CD14-positive monocyte (primary cell): Measurements from ENCODE around the gene ZDHHC14. TPM values are rescaled to one million over a fixed set of nuclear protein-coding genes. Genes with fewer than 3 reads are reported as not detected.

Source experiments
- DNase-seq, 3 donors: peaks; one replicate each; pipeline ENCODE4 v3.0.0-alpha.2; 2011 to 2022
- H2AFZ ChIP-seq: 2 replicates; pipeline ENCODE4 v1.6.0; 2012; ENCODE audit warnings: mild to moderate bottlenecking, low read depth, low read length, inconsistent platforms; ENCODE audit not compliant: insufficient read depth, poor library complexity, severe bottlenecking
- H3K27ac ChIP-seq, 2 donors: 1 replicate in 1 of 2; 2 replicates in 1 of 2; pipeline ENCODE4 v1.5.1; 2012 to 2013; ENCODE audit warnings: low read length in 2 of 2, control low read depth in 1 of 2, inconsistent platforms in 1 of 2, low read depth in 1 of 2, mild to moderate bottlenecking in 1 of 2
- H3K27me3 ChIP-seq, 2 donors: one replicate each; pipeline versions ENCODE4 v1.6.0 to v1.6.1; 2011 to 2013; ENCODE audit warnings: low read length in 2 of 2; ENCODE audit not compliant: control insufficient read depth in 2 of 2, insufficient read depth in 2 of 2
- H3K36me3 ChIP-seq, 2 donors: replicated peaks in 1 of 2; 1 replicate in 1 of 2; 2 replicates in 1 of 2; pipeline versions ENCODE4 v1.5.1 to v1.6.1; 2012 to 2013; ENCODE audit warnings: low read length in 2 of 2, control low read depth in 1 of 2, inconsistent platforms in 1 of 2, mild to moderate bottlenecking in 1 of 2; ENCODE audit not compliant: insufficient read depth in 2 of 2, control insufficient read depth in 1 of 2
- H3K4me1 ChIP-seq, 2 donors: 1 replicate in 1 of 2; 2 replicates in 1 of 2; pipeline versions ENCODE4 v1.5.1 to v1.6.1; 2012 to 2013; ENCODE audit warnings: low read length in 2 of 2, control low read depth in 1 of 2, inconsistent platforms in 1 of 2, mild to moderate bottlenecking in 1 of 2, moderate library complexity in 1 of 2; ENCODE audit not compliant: insufficient read depth in 2 of 2, control insufficient read depth in 1 of 2
- H3K4me2 ChIP-seq: replicated peaks from 2 replicates; pipeline ENCODE3; 2012; ENCODE audit warnings: low read length, moderate library complexity, mild to moderate bottlenecking; ENCODE audit not compliant: poor library complexity, severe bottlenecking; ENCODE audit errors: extremely low read depth
- H3K4me3 ChIP-seq, 3 experiments: fragments of 200-600 bp in 1 of 3; sonication (generic) in 1 of 3; replicated peaks in 1 of 3; 1 replicate in 2 of 3; 2 replicates in 1 of 3; pipeline ENCODE4 v1.5.1; 2011 to 2013; ENCODE audit warnings: low read length in 3 of 3, mild to moderate bottlenecking in 3 of 3, control low read depth in 2 of 3, low read depth in 2 of 3, inconsistent platforms in 1 of 3, moderate library complexity in 1 of 3
- H3K79me2 ChIP-seq: 2 replicates; pipeline ENCODE4 v1.6.0; 2012; ENCODE audit warnings: mild to moderate bottlenecking, control low read depth, inconsistent platforms, low read length, moderate library complexity; ENCODE audit not compliant: insufficient read depth
- H3K9ac ChIP-seq: 2 replicates; pipeline ENCODE4 v1.6.0; 2017; ENCODE audit warnings: low read length, mild to moderate bottlenecking; ENCODE audit not compliant: insufficient read depth, poor library complexity, severe bottlenecking
- H3K9me3 ChIP-seq, 2 donors: replicated peaks in 1 of 2; 1 replicate in 1 of 2; 2 replicates in 1 of 2; pipeline versions ENCODE4 v1.5.1 to v1.6.1; 2012 to 2013; ENCODE audit warnings: low read length in 2 of 2, control low read depth in 1 of 2; ENCODE audit not compliant: control insufficient read depth in 1 of 2, insufficient read depth in 1 of 2
- H4K20me1 ChIP-seq: 2 replicates; pipeline ENCODE4 v1.6.0; 2012; ENCODE audit warnings: mild to moderate bottlenecking, low read length, control low read depth, moderate library complexity; ENCODE audit not compliant: insufficient read depth
- H3K27ac Mint-ChIP-seq, 7 donors: one replicate each; pipeline ENCODE4 v1.8.0; 2020; ENCODE audit warnings: mild to moderate bottlenecking in 7 of 7, mixed read lengths in 7 of 7, moderate library complexity in 6 of 7, inconsistent platforms in 2 of 7
- H3K27me3 Mint-ChIP-seq, 3 donors: one replicate each; pipeline ENCODE4 v1.8.0; 2021 to 2022; ENCODE audit warnings: low read depth in 3 of 3, mild to moderate bottlenecking in 3 of 3, mixed read lengths in 3 of 3, moderate library complexity in 3 of 3, inconsistent platforms in 1 of 3
- H3K36me3 Mint-ChIP-seq, 2 donors: one replicate each; pipeline ENCODE4 v1.8.0; 2020; ENCODE audit warnings: mixed read lengths in 2 of 2, inconsistent platforms in 1 of 2, mild to moderate bottlenecking in 1 of 2
- H3K4me1 Mint-ChIP-seq: one replicate; pipeline ENCODE4 v1.8.0; 2020; ENCODE audit warnings: mild to moderate bottlenecking, mixed read lengths
- H3K4me3 Mint-ChIP-seq, 2 donors: one replicate each; pipeline ENCODE4 v1.8.0; 2020; ENCODE audit warnings: mild to moderate bottlenecking in 2 of 2, mixed read lengths in 2 of 2, moderate library complexity in 1 of 2
- H3K9me3 Mint-ChIP-seq, 7 donors: one replicate each; pipeline ENCODE4 v1.8.0; 2020 to 2022; ENCODE audit warnings: mixed read lengths in 7 of 7, mild to moderate bottlenecking in 6 of 7, moderate library complexity in 6 of 7, inconsistent platforms in 2 of 7
- WGBS: methylation state at CpG from one replicate; pipeline ENCODE4 v1.1.5; 2013; ENCODE audit warnings: missing lambda C conversion rate; ENCODE audit not compliant: insufficient coverage; 5-methylcytosine and 5-hydroxymethylcytosine counted together
- intact Hi-C, 2 donors: fragments of 100-400 bp; cut with micrococcal nuclease; formaldehyde crosslinking; loops; one replicate each; pipeline versions ENCODE4 v1.15.0 to v1.15.1; 2023
- polyA plus RNA-seq, 3 donors: library from polyadenylated mRNA; depleted of rRNA in 1 of 3; unstranded in 2 of 3; stranded (reverse) in 1 of 3; fragments of 300-500 nt in 2 of 3; fragments of >200 nt in 1 of 3; fragmentation: Illumina TruSeq in 2 of 3; gene quantifications; 1 replicate in 2 of 3; 2 replicates in 1 of 3; pipeline ENCODE4 v1.2.3, GENCODE V29; 2012 to 2021
- TF ChIP-seq, protein P1 (sequence below): fragments of 200-600 bp; IDR thresholded peaks from one replicate; pipeline ENCODE4 v1.8.0; 2022; ENCODE audit warnings: antibody characterized with exemption, mild to moderate bottlenecking

ZDHHC14 gene
- polyA plus RNA-seq, 3 donors, result 0.30 to 1.7 (median 0.93) TPM

DNA sequence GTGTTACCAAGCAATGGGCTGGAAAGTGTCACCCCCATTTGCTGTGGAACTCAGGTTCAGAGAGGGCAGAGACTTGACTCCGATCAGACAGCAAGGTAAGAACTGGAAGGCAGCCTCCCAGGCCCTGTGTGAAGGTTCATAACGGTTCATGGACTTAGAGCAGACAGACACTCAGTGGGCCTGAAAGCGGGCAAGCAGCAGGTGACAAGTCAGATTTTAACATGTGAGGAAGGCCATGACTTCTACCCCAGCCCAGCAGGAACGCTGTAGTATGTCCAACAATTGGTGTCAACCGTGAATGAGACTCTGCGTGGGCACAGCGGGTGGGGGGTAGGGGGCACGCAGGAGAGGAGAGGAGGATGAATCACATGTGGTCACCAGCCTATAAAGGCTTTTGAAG lies 224.5 kb downstream of the ZDHHC14 start:
- Histone ChIP-seq H3K4me1 (peaks cover 0 to 10% of the 10 kb centered on the region in 2 donors), H3K4me3 (no peak overlapping the region), H3K9ac (no peak overlapping the region), H2AFZ (no peak overlapping the region), H3K27ac (no peak overlapping the region), H3K4me2 (no peak overlapping the region), H3K9me3 (no peaks in the 10 kb centered on the region), H3K36me3 (no peaks in the 10 kb centered on the region), H4K20me1 (no peaks in the 10 kb centered on the region), H3K79me2 (no peaks in the 10 kb centered on the region), H3K27me3 (no peaks in the 10 kb centered on the region)
- peaks cover 0 to 3% (median 0%) of the 10 kb centered on the region in 3 donors for H3K27me3 Mint-ChIP-seq
- intact Hi-C loops, result no loop called here
- no peak overlapping the region for H3K4me3 Mint-ChIP-seq
- TF ChIP-seq, protein P1, sequence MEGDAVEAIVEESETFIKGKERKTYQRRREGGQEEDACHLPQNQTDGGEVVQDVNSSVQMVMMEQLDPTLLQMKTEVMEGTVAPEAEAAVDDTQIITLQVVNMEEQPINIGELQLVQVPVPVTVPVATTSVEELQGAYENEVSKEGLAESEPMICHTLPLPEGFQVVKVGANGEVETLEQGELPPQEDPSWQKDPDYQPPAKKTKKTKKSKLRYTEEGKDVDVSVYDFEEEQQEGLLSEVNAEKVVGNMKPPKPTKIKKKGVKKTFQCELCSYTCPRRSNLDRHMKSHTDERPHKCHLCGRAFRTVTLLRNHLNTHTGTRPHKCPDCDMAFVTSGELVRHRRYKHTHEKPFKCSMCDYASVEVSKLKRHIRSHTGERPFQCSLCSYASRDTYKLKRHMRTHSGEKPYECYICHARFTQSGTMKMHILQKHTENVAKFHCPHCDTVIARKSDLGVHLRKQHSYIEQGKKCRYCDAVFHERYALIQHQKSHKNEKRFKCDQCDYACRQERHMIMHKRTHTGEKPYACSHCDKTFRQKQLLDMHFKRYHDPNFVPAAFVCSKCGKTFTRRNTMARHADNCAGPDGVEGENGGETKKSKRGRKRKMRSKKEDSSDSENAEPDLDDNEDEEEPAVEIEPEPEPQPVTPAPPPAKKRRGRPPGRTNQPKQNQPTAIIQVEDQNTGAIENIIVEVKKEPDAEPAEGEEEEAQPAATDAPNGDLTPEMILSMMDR, result no peak
- H3K27ac Mint-ChIP-seq, result no peak overlapping the region
- no peak for DNase-seq
- H3K36me3 Mint-ChIP-seq, result peaks cover 0 to 3% of the 10 kb centered on the region in 2 donors
- no peaks in the 10 kb centered on the region for H3K9me3 Mint-ChIP-seq
- whole genome bisulfite sequencing, result 92% methylated on average over 7 of the region's 8 CpGs
- peaks cover 3% of the 10 kb centered on the region for H3K4me1 Mint-ChIP-seq

DNA sequence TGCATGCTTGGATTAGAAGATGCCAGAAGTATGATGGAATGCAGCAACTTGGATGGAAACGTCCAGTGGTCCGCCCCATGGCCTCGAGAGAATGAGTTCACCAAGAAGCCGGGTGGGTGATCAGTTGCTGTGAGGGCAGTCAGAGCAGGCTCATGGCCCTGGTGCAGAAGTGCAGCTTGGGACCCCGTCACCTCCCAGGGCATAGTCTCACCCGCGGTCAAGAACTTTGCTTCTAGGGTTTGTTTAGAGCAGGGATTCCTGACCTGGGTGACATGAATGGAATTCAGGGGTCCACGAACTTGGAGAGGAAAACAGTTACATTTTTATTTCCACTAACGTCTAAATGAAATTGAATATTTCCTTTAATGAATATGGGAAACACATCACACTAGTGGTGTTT lies 225.5 kb downstream of the ZDHHC14 start:
- no peak overlapping the region for H3K4me2 ChIP-seq
- no peaks in the 10 kb centered on the region for H3K9me3 ChIP-seq
- H3K27me3 Mint-ChIP-seq, result peaks cover 0 to 3% (median 0%) of the 10 kb centered on the region in 3 donors
- H2AFZ ChIP-seq, result no peak overlapping the region
- DNase-seq, result no peak
- no peaks in the 10 kb centered on the region for H3K27me3 ChIP-seq
- H3K36me3 ChIP-seq, result no peaks in the 10 kb centered on the region
- H3K4me1 ChIP-seq, result peaks cover 0 to 10% of the 10 kb centered on the region in 2 donors
- no peak overlapping the region for H3K4me3 Mint-ChIP-seq
- intact Hi-C loops, result no loop called here
- H4K20me1 ChIP-seq, result no peaks in the 10 kb centered on the region
- no peaks in the 10 kb centered on the region for H3K9me3 Mint-ChIP-seq
- no peaks in the 10 kb centered on the region for H3K79me2 ChIP-seq
- WGBS, result 100% methylated on average over 5 of the region's 9 CpGs
- H3K9ac ChIP-seq, result no peak overlapping the region
- H3K4me3 ChIP-seq, result no peak overlapping the region
- TF ChIP-seq, protein P1, result no peak
- peaks cover 0 to 3% of the 10 kb centered on the region in 2 donors for H3K36me3 Mint-ChIP-seq
- no peak overlapping the region for H3K27ac Mint-ChIP-seq
- H3K4me1 Mint-ChIP-seq, result peaks cover 3% of the 10 kb centered on the region
- no peak overlapping the region for H3K27ac ChIP-seq
